ENCODE data around the gene AGAP1. TPM values are rescaled to one million over a fixed set of nuclear protein-coding genes. Genes with fewer than 3 reads are reported as not detected.

The AGAP1 gene
- polyA plus RNA-seq, 2 of the 4 experiments (the other 2 are of a cell fraction): 20.2 to 21.9 TPM

GRCh38 chr2:235719146-235719942, 225.5 kb downstream of the AGAP1 start:
- no peak for TF ChIP-seq E2F6 (IDR thresholded peaks at IDR 0.05; ENCODE audit: borderline replicate concordance, low read depth)
- TF ChIP-seq SREBF2 (IDR thresholded peaks at IDR 0.05): no peak
- TF ChIP-seq KDM1A (IDR thresholded peaks at IDR 0.05; ENCODE audit: low read depth): no peak
- no peak for TF ChIP-seq EHF (CRISPR knock-in tag; IDR thresholded peaks at IDR 0.05)
- TF ChIP-seq EHMT2 (IDR thresholded peaks at IDR 0.05; ENCODE audit: low read depth): no peak
- TF ChIP-seq BCL3 (IDR thresholded peaks at IDR 0.05): no peak
- TF ChIP-seq HOXA7 (CRISPR knock-in tag; IDR thresholded peaks at IDR 0.05): no peak
- TF ChIP-seq RFX5 (IDR thresholded peaks at IDR 0.05): no peak
- no peak for TF ChIP-seq KDM5A (IDR thresholded peaks at IDR 0.05)
- TF ChIP-seq JUNB (IDR thresholded peaks at IDR 0.05): no peak
- no peak for TF ChIP-seq HOXB13 (CRISPR knock-in tag; IDR thresholded peaks at IDR 0.05; ENCODE audit: low read depth)
- TF ChIP-seq CBX2 (IDR thresholded peaks at IDR 0.05; ENCODE audit: borderline replicate concordance, low read depth): no peak
- no peak for TF ChIP-seq ZC3H11A (IDR thresholded peaks at IDR 0.05)
- TF ChIP-seq MAFK (IDR thresholded peaks at IDR 0.05; ENCODE audit: partially characterized antibody): no peak
- TF ChIP-seq NPAS2 (CRISPR knock-in tag; IDR thresholded peaks at IDR 0.05; ENCODE audit: borderline replicate concordance): no peak
- TF ChIP-seq, protein P1, sequence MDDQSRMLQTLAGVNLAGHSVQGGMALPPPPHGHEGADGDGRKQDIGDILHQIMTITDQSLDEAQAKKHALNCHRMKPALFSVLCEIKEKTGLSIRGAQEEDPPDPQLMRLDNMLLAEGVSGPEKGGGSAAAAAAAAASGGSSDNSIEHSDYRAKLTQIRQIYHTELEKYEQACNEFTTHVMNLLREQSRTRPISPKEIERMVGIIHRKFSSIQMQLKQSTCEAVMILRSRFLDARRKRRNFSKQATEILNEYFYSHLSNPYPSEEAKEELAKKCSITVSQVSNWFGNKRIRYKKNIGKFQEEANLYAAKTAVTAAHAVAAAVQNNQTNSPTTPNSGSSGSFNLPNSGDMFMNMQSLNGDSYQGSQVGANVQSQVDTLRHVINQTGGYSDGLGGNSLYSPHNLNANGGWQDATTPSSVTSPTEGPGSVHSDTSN (IDR thresholded peaks at IDR 0.05): no peak
- no peak for TF ChIP-seq POLR2AphosphoS2 (conservative IDR thresholded peaks at IDR 0.05; ENCODE audit: low read length)
- no peak for TF ChIP-seq ZFP36 (IDR thresholded peaks at IDR 0.05; ENCODE audit: borderline replicate concordance, partially characterized antibody)
- 78% methylated on average over 7 of the region's 7 CpGs for WGBS (ENCODE audit: missing lambda C conversion rate)
- no peaks in the 10 kb centered on the region for H3K4me1 ChIP-seq
- no peak overlapping the region for H3K4me3 ChIP-seq
- no peak for ATAC-seq
- ChIA-PET CTCF (interaction anchor here (0.8 kb wide), 1 partner anchor 116 kb away, joined by 3 read pairs; no protein-coding TSS in a partner anchor), POLR2A (no interaction called here)
- H3K27ac ChIP-seq: no peak overlapping the region
- no peak overlapping the region for H3K4me2 ChIP-seq
- no peaks in the 10 kb centered on the region for H3K9me3 ChIP-seq
- no peak for FAIRE-seq
- no peak for DNase-seq (ENCODE audit: low read depth in 1 of 2, low spot score in 1 of 2)

GRCh38 chr2:235721625-235722024, 227.8 kb downstream of the AGAP1 start:
- ChIA-PET POLR2A (no interaction called here), CTCF (interaction anchor here (0.7 kb wide), 1 partner anchor 58 kb away, joined by 3 read pairs; no protein-coding TSS in a partner anchor)
- H3K9me3 ChIP-seq: no peaks in the 10 kb centered on the region
- no peak for DNase-seq (ENCODE audit: low read depth in 1 of 2, low spot score in 1 of 2)
- ATAC-seq: no peak
- peaks cover 5% of the 10 kb centered on the region for H3K4me1 ChIP-seq
- no peak overlapping the region for H3K4me3 ChIP-seq
- FAIRE-seq: no peak
- 92% methylated on average over 3 of the region's 3 CpGs for WGBS (ENCODE audit: missing lambda C conversion rate)
- H3K27ac ChIP-seq: no peak overlapping the region
- no peak overlapping the region for H3K4me2 ChIP-seq
- TF ChIP-seq RARB (CRISPR knock-in tag; IDR thresholded peaks at IDR 0.05): no peak
- no peak for TF ChIP-seq HMGXB4 (CRISPR knock-in tag; IDR thresholded peaks at IDR 0.05; ENCODE audit: borderline replicate concordance)
- TF ChIP-seq HOXA7 (CRISPR knock-in tag; IDR thresholded peaks at IDR 0.05): no peak
- TF ChIP-seq RNF2 (IDR thresholded peaks at IDR 0.05; ENCODE audit: borderline replicate concordance, low read depth): no peak
- TF ChIP-seq, protein P1 (IDR thresholded peaks at IDR 0.05): no peak
- no peak for TF ChIP-seq MAZ (IDR thresholded peaks at IDR 0.05; ENCODE audit: borderline replicate concordance, low read depth, low read length)
- TF ChIP-seq BHLHE40 (IDR thresholded peaks at IDR 0.05; ENCODE audit: low read depth, low read length): no peak
- no peak for TF ChIP-seq CBX8 (IDR thresholded peaks at IDR 0.05)
- no peak for TF ChIP-seq GATA3 (IDR thresholded peaks at IDR 0.05; ENCODE audit: borderline replicate concordance)
- no peak for TF ChIP-seq HDAC2 (IDR thresholded peaks at IDR 0.05)
- TF ChIP-seq, protein P2, sequence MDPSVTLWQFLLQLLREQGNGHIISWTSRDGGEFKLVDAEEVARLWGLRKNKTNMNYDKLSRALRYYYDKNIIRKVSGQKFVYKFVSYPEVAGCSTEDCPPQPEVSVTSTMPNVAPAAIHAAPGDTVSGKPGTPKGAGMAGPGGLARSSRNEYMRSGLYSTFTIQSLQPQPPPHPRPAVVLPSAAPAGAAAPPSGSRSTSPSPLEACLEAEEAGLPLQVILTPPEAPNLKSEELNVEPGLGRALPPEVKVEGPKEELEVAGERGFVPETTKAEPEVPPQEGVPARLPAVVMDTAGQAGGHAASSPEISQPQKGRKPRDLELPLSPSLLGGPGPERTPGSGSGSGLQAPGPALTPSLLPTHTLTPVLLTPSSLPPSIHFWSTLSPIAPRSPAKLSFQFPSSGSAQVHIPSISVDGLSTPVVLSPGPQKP (IDR thresholded peaks at IDR 0.05; ENCODE audit: low read depth, low read length): no peak
- no peak for TF ChIP-seq FOSB (CRISPR knock-in tag; IDR thresholded peaks at IDR 0.05)

All from A549 (cell line).